Mucosa of stomach (tissue), 1 donor: Measurements from ENCODE around the gene SAMM50.

ENCODE experiments used
- H3K27me3 ChIP-seq: one replicate; pipeline ENCODE4 v1.7.0; 2013; ENCODE audit warnings: mild to moderate bottlenecking, low read length; ENCODE audit not compliant: control insufficient read depth, insufficient read depth
- H3K36me3 ChIP-seq: one replicate; pipeline ENCODE4 v1.7.0; 2013; ENCODE audit warnings: low read length; ENCODE audit not compliant: control insufficient read depth, insufficient read depth
- H3K4me1 ChIP-seq: one replicate; pipeline ENCODE4 v1.7.0; 2013; ENCODE audit warnings: mild to moderate bottlenecking, low read length; ENCODE audit not compliant: control insufficient read depth, insufficient read depth
- H3K4me3 ChIP-seq: one replicate; pipeline ENCODE4 v1.7.0; 2013; ENCODE audit warnings: low read length
- H3K9ac ChIP-seq: one replicate; pipeline ENCODE4 v1.7.0; 2013; ENCODE audit warnings: mild to moderate bottlenecking, low read length, moderate library complexity
- H3K9me3 ChIP-seq: one replicate; pipeline ENCODE4 v1.7.0; 2013; ENCODE audit warnings: mild to moderate bottlenecking, low read length, moderate library complexity; ENCODE audit not compliant: control insufficient read depth
- donor health status: Pancreatic carcinoma.

Gene SAMM50

DNA sequence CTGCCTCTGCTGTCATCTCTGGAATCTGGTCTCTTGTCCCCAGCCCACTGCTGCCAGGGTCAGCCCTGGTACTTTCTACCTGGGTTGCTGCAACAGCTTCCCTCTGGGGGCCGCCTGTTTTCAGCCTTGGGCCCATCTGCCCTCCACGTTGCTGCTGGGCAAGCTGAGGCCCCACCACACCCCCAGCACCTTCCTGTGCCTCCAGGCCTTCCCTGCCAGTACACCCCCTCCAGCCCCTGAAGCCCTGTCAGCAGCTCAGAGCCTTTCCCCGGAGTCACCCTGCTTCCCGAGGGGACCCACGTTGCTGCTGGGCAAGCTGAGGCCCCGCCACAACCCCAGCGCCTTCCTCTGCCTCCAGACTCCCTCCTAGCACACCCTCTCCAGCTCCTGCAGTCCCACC is 3.3 kb upstream of the SAMM50 start:
- H3K4me1 ChIP-seq, result peaks cover 22% of the 10 kb centered on the region
- no peaks in the 10 kb centered on the region for H3K36me3 ChIP-seq
- no peaks in the 10 kb centered on the region for H3K9me3 ChIP-seq
- no peaks in the 10 kb centered on the region for H3K27me3 ChIP-seq
- H3K9ac ChIP-seq, result no peak overlapping the region
- no peak overlapping the region for H3K4me3 ChIP-seq

- peak overlapping the region; percentile 97 for H3K4me3 ChIP-seq
- no peaks in the 10 kb centered on the region for H3K36me3 ChIP-seq
- H3K4me1 ChIP-seq, result peaks cover 26% of the 10 kb centered on the region
- H3K9me3 ChIP-seq, result no peaks in the 10 kb centered on the region
- no peaks in the 10 kb centered on the region for H3K27me3 ChIP-seq
- H3K9ac ChIP-seq, result peak overlapping the region; percentile 82
Measured at GRCh38 chr22:43953988-43954785, 1.1 kb upstream of the SAMM50 start.

DNA sequence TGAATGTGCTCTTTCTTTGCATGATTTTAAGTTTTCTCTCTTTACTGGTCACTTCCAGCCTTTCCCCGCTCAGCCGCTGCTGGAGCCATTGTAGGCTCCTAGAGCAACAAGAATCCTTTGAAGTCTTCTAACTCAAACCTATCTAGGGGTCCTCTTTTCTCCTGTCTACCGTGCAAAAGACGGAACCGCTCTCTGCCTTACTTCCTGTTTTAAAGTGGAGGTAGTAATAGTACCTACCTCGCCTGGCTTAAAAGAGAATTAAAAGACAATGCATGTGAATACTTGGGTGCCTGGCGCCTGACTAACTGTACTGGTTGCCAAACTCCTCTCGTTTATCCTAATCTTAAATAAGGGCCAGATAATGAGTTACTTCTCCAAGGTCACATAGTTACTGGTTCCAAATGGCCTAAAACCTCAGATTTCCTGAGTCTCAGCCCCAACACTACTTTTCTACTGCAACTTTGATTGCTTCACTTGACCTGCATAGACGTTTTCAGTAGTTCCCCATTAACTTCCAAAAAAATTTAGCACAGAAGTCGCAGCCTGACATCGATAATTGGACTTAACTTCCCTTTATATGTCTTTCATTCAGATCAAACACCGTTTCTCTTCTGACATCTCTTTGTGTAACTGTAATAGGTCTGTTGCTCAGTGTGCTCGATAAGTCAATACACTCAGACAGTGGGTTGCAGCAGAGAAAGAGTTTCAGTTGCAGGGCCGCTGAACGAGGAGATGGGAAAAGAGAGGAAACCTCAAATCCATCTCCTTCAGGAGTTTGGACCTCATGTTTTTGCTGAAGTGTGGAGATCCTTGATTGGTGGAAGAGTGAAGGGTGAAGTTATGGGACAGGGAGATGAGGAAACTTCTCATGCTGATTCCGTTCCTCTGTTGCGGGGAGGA is 891 bp downstream of the SAMM50 start:
- no peaks in the 10 kb centered on the region for H3K36me3 ChIP-seq
- H3K9ac ChIP-seq, result peak overlapping the region; percentile 82
- H3K9me3 ChIP-seq, result no peaks in the 10 kb centered on the region
- peak overlapping the region; percentile 97 for H3K4me3 ChIP-seq
- H3K27me3 ChIP-seq, result no peaks in the 10 kb centered on the region
- peaks cover 26% of the 10 kb centered on the region for H3K4me1 ChIP-seq

DNA sequence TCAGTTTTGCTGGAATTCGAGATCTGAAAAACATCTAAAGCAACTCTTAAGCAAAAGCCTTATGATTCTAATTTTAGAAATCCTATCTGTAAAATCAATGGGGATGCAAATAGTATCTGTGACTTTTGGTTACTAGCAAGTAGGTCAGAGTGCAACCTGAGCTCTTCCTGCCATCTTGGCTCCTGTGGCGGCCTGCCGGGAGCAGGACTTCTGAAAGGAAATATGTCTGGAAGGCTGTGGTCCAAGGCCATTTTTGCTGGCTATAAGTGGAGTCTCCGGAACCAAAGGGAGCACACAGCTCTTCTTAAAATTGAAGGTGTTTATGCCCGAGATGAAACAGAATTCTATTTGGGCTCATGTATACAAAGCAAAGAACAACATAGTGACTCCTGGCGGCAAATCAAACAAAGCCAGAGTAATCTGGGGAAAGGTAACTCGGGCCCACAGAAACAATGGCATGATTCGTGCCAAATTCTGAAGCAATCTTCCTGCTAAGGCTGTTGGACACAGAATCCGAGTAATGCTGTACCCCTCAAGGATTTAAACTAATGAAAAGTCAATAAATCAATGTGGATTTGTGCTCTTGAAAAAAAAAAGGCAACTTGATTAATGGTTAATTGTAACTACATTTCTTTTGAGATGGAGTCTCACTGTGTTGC is 1.7 kb downstream of the SAMM50 start:
- no peaks in the 10 kb centered on the region for H3K27me3 ChIP-seq
- no peaks in the 10 kb centered on the region for H3K9me3 ChIP-seq
- no peak overlapping the region for H3K9ac ChIP-seq
- H3K36me3 ChIP-seq, result no peaks in the 10 kb centered on the region
- peaks cover 26% of the 10 kb centered on the region for H3K4me1 ChIP-seq
- no peak overlapping the region for H3K4me3 ChIP-seq

GRCh38 chr22:43957871-43958270 is 2.6 kb downstream of the SAMM50 start:
- Histone ChIP-seq H3K4me1 (peaks cover 26% of the 10 kb centered on the region), H3K4me3 (no peak overlapping the region), H3K36me3 (no peaks in the 10 kb centered on the region), H3K27me3 (no peaks in the 10 kb centered on the region), H3K9me3 (no peaks in the 10 kb centered on the region), H3K9ac (no peak overlapping the region)

GRCh38 chr22:43964314-43964857 is 9.1 kb downstream of the SAMM50 start:
- Histone ChIP-seq H3K4me3 (no peak overlapping the region), H3K4me1 (no peaks in the 10 kb centered on the region), H3K27me3 (no peaks in the 10 kb centered on the region), H3K9me3 (no peaks in the 10 kb centered on the region), H3K36me3 (peaks cover 16% of the 10 kb centered on the region), H3K9ac (no peak overlapping the region)

- peaks cover 18% of the 10 kb centered on the region for H3K36me3 ChIP-seq
- H3K27me3 ChIP-seq, result no peaks in the 10 kb centered on the region
- H3K9me3 ChIP-seq, result no peaks in the 10 kb centered on the region
- H3K9ac ChIP-seq, result no peak overlapping the region
- H3K4me3 ChIP-seq, result no peak overlapping the region
- H3K4me1 ChIP-seq, result no peaks in the 10 kb centered on the region
Measured at GRCh38 chr22:43967069-43967468, 11.8 kb downstream of the SAMM50 start.

GRCh38 chr22:43968614-43969013 is 13.4 kb downstream of the SAMM50 start:
- H3K27me3 ChIP-seq, result no peaks in the 10 kb centered on the region
- no peak overlapping the region for H3K9ac ChIP-seq
- H3K36me3 ChIP-seq, result peaks cover 28% of the 10 kb centered on the region
- H3K4me1 ChIP-seq, result no peaks in the 10 kb centered on the region
- H3K4me3 ChIP-seq, result no peak overlapping the region
- H3K9me3 ChIP-seq, result no peaks in the 10 kb centered on the region

GRCh38 chr22:43969021-43969878 is 14.0 kb downstream of the SAMM50 start:
- Histone ChIP-seq H3K4me1 (no peaks in the 10 kb centered on the region), H3K36me3 (peaks cover 28% of the 10 kb centered on the region), H3K27me3 (no peaks in the 10 kb centered on the region), H3K4me3 (no peak overlapping the region), H3K9ac (no peak overlapping the region), H3K9me3 (no peaks in the 10 kb centered on the region)

- Histone ChIP-seq H3K27me3 (no peaks in the 10 kb centered on the region), H3K36me3 (peaks cover 23% of the 10 kb centered on the region), H3K9ac (no peak overlapping the region), H3K4me1 (no peaks in the 10 kb centered on the region), H3K4me3 (no peak overlapping the region), H3K9me3 (no peaks in the 10 kb centered on the region)
Measured at GRCh38 chr22:43969989-43970755, 14.9 kb downstream of the SAMM50 start.
